Right renal cortex interstitium (tissue), 3 donors: Measurements from ENCODE around the gene KLF15. TPM values are rescaled to one million over a fixed set of nuclear protein-coding genes. Genes with fewer than 3 reads are reported as not detected.

Experiments
- DNase-seq, 3 donors: peaks; one replicate each; pipeline ENCODE4 v3.0.0-alpha.2; 2013; ENCODE audit warnings: low read depth in 3 of 3, low spot score in 2 of 3
- polyA plus RNA-seq, 3 donors: library from polyadenylated mRNA; unstranded; fragments of 120-200 nt; gene quantifications; one replicate each; pipeline ENCODE4 v1.2.1, GENCODE V29; 2013; ENCODE audit not compliant: insufficient read length in 3 of 3

Gene KLF15
- polyA plus RNA-seq, 3 donors, result 10.0 to 11.6 (median 10.8) TPM

- DNase-seq, result no peak
Measured at GRCh38 chr3:126389794-126390146, 32.6 kb upstream of the KLF15 start.

DNA sequence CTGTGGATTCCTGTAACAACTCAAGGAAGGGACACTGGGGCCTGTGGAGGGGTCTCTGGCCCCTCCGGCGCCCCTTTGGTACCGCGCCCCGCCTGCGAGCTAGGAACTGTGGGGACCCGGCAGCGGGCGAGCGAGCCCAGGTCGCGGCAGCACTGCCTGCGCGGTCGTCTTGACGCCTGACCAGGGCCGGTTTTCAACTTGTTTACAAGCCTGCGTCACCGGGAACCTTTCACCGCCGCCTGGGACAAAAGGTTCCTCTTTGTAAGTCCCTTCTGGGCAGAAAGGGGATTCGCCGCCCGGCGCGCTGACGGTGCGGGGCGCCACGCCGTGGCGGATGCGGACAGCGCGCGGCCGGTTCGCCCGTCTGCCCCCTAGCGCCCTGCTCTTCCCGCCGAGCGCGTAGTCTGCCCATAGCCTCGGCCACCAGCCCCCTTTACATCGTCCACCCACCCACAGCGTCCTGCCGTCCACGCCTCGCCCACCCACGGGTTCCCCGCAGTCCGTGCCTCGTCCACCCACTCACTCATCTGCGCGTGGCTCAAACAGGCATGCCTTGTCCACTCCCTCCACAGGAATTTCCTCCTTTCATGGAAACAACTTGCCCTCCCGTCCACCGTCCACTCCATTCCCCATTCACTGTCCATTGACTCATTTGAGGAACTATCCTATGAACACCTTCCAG is 32.0 kb upstream of the KLF15 start:
- DNase-seq, result peak; percentile 63 to 74 (median 72)

DNA sequence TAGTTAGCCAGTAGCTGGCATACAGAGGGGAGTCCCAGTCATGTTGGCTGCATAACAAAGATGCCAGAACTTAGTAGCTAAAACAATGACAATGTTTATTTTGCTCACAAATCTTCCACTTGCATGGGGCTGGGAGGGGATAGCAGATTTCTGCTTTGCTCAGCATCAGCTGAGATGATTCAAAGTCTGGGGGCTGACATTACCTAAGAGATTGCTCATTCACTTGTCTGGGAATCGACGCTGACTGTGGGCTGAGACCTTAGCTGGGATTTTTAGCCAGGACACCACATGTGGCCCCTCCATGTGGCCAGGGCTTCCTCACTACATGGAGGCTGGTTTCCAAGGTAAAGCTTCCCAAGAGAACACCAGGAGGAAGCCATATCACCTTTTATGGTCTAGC is 24.8 kb upstream of the KLF15 start:
- DNase-seq, result no peak

DNA sequence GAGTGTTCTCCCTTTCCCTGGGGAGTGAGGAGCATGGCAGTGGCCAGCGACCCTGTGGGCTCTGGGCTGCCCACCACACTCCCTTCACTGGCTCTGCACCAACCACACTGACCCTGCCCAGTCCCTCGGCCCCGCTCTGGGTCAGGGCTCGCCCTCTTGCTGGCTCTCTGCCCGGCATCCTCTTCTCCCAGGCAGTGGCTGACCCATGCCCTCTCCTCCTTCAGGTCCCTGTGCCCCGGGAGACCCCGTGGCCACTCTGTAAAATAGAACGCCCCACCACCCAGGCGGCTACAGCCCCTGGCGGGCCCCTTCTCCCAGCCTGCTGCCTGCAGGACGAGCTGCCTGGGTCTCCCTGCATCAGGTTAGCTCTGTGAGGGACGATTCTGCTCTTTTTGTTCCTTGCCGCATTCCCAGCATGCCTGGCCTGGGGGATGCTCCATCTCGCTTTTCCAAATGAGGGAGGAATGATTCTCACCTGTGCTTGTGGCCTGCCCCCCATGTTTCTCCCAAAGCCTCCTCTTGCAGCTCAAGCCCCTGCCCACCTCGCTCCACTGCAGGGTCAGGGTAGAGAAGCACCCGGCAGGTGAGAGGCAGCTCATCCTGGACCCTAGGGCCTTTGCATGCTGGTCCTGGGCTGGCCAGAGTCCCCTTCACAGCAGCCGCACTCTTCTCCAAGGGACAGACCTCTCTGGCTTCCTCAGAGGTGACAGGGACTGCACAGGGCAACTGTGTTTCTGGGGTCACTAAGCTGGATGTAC is 23.0 kb upstream of the KLF15 start:
- DNase-seq, result no peak

DNA sequence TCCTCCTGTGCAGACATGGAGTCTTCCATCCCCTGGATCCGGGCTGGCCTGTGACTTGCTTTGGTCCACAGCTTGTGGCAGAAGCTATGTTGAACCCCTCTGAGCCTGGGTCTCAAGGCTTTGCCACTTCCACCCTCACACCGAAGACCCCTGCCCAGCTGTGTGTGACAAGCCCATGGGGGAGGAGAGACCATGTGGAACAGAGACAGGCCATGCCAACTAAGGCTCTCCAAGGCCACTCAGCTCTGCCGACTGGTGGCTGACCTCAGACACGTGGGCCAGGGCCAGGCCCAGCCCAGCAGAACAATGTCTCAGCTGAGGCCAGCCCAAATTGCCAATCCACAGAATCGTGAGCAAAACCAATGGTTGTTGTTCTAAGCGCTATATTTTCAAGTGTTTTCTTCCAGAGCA is 21.1 kb upstream of the KLF15 start:
- DNase-seq, result no peak

DNA sequence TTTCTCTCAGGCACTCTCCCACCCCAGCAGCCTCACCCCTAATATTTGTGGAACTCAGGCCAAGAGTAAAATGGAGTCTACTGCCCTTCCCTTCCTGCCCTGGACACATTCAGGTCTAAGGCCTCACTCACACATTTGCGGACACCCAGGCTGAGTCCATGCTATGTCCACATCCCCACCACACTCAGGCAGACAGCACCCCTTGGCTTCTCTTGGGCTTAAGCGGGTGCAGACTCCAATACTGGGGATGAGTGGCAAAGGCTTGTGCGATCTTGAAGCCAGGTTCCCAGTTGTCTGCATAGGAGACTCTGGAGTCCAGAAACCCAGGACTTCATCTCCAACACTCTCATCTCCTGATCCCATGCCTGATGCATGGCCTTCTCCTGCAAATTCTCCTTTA is 20.0 kb upstream of the KLF15 start:
- DNase-seq, result no peak

DNA sequence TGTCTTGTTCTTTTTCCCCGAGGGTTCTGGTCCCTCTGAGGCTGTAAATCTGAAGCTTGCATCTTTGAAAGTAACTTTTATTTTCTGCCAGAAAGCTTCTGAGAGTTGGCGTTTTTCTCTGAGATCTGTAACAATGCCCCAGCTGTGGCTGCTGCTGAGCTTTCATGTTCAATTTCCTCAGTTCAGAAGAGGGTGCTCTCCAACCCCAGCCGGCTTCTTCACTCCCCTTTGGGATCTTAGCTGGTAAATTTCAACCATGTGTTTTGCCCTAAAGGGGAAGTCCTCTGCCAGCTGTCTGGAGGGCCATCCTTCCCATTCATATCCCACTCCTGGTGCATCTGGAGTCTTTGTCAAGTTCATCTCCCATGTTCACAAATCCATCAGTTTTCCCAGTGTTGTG is 19.2 kb upstream of the KLF15 start:
- no peak for DNase-seq

DNA sequence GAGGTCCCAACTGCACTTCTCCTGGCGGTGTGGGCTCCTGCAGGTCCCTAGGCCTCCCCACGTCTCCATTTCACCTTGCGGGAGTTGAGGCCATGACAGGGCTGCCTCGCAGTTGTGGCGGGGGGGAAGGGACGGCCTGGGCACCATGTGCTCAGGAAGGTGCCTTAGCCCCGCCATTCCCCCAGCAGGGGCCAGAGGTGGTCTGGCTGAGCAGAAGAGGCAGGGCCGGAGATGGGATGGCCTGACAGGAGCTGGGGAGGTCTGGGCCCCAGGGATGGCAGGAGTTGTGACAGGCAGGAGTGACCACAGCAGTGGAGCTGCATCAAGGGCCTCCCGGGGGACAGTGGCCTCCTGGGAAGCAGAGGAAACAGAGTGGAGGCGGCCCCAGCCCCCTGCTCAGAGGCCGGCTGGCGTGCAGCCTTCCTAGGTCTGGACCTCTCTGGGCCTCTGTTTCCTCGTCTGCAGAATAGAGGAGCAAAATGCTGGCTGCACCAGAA is 18.7 kb upstream of the KLF15 start:
- DNase-seq, result no peak

DNA sequence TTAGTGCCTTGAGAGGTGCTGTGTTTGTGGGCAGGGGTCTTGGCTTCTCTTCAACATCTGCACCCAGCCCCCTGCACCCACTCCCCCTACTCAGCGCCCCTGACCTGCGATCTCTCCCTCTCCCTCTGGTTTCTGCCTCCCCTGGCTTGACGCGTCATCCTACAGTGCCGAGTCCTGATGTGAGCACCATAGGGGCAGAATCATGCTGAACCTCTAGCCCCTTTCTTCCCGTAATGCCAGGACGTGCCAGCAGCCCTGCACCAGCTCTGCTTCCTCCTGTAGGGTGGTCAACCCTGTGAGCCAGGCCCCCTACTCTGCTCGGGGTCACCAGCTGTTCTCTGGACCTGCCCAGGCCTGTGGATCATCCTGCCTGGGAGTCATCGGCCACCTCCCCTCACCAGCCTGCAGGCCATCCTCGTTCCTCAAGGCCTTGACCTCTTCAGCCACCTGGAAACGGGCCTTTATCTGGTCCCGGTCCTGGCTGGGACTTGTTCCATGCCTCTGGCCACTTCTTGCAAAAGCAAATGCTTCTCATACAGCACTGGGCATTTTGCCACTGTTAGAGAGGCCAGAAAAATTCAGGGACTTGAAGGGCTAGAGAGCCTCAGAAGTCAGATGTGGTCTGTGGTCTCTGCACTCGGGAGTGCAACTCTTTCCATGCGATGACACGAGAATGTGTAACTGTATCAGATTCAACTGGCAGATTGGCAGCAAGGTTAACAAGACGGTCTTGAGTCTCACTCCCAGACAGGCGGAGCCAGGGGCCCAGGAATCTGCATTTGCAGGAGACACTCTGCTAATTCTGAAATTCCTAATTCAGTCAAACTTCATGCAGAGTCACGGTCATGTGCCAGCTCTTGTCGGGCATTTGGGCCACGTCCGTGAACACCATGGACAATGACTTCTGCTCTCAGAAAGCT is 16.7 kb upstream of the KLF15 start:
- no peak for DNase-seq

- no peak for DNase-seq
Measured at GRCh38 chr3:126373146-126373613, 16.0 kb upstream of the KLF15 start.

GRCh38 chr3:126372413-126373145 is 15.4 kb upstream of the KLF15 start:
- no peak for DNase-seq

DNA sequence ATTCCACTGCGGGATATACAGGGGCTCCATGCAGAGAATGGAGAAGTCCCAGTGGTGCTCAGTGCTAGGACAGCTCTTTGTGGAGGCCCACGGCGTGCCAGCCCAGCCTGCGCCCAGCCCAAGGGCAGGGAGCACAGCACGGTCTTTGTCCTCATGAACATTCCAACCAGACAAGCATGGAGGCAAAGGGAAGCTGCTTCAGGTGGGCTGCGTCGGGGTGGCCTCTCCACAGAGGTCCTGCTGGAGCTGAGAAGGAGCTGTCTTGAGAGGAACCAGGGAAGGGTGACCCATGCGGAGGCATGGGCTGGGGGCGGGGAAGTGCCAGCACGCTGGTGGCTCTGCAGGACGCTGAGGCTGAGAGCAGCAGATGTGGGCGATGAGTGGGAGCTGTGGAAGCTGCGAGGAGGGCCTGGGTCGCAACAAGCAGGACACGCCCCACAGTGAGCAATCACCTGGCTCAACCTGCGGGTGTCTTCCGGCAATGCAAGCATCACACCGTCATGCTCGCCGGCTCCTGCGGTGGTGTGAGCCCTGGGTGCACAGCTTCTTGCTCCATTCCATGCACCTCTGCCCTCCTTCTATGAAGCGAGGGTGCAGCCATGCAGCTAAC is 14.0 kb upstream of the KLF15 start:
- DNase-seq, result no peak

DNA sequence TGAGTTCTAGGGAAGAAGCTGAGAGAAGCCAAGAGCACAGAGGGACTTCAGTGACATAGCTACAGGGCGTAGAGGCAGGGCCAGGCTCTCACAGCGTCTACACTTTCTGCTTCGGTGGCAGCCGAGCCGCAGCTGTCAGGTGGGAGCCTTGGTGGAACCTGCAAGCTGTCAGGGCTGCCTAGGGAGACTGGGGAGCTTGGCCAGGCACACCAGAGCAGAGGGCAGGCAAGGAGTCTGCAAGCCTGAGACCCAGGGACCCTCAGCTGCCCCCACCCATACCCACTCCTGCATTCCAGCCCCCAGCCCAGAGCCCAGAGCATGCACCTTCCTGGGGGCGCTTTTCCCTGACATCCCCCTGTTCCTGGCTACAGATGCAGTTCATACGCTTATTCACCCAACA is 13.4 kb upstream of the KLF15 start:
- no peak for DNase-seq

GRCh38 chr3:126370055-126370454 is 12.8 kb upstream of the KLF15 start:
- DNase-seq, result no peak

DNA sequence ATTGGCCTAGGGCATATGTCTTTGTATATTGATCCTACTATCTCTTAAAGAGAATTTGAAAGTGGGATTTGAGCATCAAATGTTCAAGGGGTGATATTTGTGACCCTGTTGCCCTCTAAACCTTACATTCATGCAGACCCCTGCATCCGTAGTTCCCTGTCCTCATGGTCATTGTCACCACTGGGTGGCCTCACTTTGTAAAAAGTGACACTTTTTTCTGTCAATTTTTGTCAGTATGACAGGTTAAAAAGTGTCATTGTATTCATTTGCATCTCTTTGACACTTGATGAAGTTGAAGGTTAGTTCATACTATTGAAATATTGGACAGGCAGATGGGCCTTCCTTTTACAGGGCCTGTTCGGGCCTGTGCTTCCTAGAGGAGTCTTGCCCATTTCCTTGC is 12.3 kb upstream of the KLF15 start:
- DNase-seq, result no peak

GRCh38 chr3:126367316-126367805 is 10.2 kb upstream of the KLF15 start:
- no peak for DNase-seq

DNA sequence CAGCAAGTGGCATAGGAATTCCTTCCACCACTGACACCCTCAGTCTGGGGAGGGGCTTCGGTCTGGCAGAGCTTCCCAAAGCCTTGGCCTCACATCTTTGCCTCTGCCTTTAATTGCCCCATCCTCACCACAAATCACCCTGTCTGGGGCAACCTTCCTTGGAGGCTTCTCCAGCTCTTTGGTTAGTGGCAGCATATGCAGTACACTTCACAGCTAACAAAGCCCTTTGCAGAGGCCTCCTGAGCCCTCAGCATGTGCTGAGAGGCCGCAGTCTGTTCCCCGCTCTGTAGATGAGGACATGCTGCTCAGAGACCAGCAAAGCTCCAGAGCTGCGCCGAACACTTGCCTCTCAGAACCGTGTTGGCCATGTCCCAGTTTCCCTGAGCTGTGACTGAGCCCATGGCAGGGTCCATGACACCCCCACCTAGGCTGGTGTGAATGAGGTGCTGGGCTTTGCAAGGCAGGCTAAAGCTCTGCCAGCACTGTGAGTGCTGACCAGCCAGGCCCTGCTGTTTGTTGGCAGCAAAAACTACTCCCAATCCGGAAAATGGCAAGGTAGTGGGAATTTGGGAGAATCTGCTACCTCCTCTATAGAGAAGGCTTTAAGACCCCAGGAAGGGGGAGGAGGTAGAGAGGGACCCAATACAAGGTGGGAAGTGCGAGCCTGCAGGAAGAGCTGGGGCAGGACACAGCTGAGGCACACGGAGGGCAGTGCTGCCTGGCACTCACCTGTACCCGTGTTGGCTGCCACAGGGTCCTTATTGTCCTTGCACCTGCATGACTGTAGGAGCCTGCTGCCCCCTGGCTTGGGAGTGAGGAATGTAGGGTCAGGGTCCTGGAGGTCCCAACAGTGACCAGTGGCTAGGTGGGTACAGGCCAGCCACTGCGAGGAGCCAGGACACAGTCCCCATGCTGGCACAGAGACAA is 8.4 kb upstream of the KLF15 start:
- no peak for DNase-seq

GRCh38 chr3:126364731-126365301 is 7.6 kb upstream of the KLF15 start:
- no peak for DNase-seq
